Mucosa of descending colon (tissue), 3 donors: ENCODE results near the gene FGF12. TPM values are rescaled to one million over a fixed set of nuclear protein-coding genes. Genes with fewer than 3 reads are reported as not detected.

Source experiments
- ATAC-seq: fragments of 200-7000 bp; cut with Tn5 transposase; one replicate; pipeline ENCODE4 v1.9.1; 2020; ENCODE audit warnings: mild to moderate bottlenecking, moderate library complexity
- DNase-seq, 3 donors: peaks; one replicate each; pipeline ENCODE4 v3.0.0-alpha.2; 2020
- H3K36me3 ChIP-seq: fragments of 200-600 bp; one replicate; pipeline ENCODE4 v1.8.0; 2021; ENCODE audit warnings: low read depth, mild to moderate bottlenecking
- H3K4me1 ChIP-seq: fragments of 200-600 bp; one replicate; pipeline ENCODE4 v1.8.0; 2021; ENCODE audit warnings: low read depth, mild to moderate bottlenecking
- H3K4me3 ChIP-seq: fragments of 200-600 bp; one replicate; pipeline ENCODE4 v1.8.0; 2021; ENCODE audit warnings: mild to moderate bottlenecking
- H3K9me3 ChIP-seq: fragments of 200-600 bp; one replicate; pipeline ENCODE4 v1.8.0; 2021; ENCODE audit warnings: mild to moderate bottlenecking
- intact Hi-C, 2 donors: fragments of 100-400 bp; cut with DNase I in 1 of 2; cut with micrococcal nuclease in 1 of 2; formaldehyde crosslinking; loops; one replicate each; pipeline versions ENCODE4 v1.11.0 to v1.11.1; 2022; cut with DNase I, micrococcal nuclease
- total RNA-seq, 3 donors: library from RNA; stranded (reverse); fragmentation: NEBNext Ultra II Directional in 2 of 3; extraction: Animal tissue kit (Norgen Biotek cat#: 25700) in 2 of 3; gene quantifications; one replicate each; pipeline versions ENCODE4 v1.2.1 to v1.2.4, GENCODE V29; 2021 to 2023
- TF ChIP-seq, protein P1 (sequence below): fragments of 200-600 bp; IDR thresholded peaks from one replicate; pipeline ENCODE4 v1.8.0; 2022; ENCODE audit warnings: antibody characterized with exemption, mild to moderate bottlenecking
- donor health status: DM: no; HTN: no; CAD: no; lungs with moderate emphysema.
- donor health status: DM: no; HTN: no; CAD: no.
- donor health status: DM: no; HTN: yes; CAD: no.

FGF12 gene
- total RNA-seq, 3 donors from 2014 or later: 0.35 to 3.3 (median 0.58) TPM

DNA sequence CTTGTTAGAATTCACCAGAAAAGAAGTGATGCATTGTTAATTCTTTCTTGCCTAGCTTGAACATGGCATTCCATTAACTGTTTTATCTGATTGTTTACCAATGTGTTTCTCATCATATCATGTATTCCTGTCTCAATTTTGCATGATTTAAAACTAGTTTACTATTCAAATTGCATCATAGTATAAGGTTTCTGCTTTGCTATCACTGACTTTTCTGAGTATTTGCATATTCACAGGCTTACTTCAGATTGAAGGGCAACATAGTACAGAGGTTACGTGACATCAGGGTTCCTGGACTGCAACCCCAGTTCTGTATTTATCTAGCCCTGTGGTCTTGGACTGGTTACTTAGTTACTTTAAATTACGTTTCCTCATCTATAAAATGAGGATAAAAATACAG, 561.8 kb downstream of the FGF12 start:
- no peak for DNase-seq
- H3K36me3 ChIP-seq: no peaks in the 10 kb centered on the region
- TF ChIP-seq, protein P1, sequence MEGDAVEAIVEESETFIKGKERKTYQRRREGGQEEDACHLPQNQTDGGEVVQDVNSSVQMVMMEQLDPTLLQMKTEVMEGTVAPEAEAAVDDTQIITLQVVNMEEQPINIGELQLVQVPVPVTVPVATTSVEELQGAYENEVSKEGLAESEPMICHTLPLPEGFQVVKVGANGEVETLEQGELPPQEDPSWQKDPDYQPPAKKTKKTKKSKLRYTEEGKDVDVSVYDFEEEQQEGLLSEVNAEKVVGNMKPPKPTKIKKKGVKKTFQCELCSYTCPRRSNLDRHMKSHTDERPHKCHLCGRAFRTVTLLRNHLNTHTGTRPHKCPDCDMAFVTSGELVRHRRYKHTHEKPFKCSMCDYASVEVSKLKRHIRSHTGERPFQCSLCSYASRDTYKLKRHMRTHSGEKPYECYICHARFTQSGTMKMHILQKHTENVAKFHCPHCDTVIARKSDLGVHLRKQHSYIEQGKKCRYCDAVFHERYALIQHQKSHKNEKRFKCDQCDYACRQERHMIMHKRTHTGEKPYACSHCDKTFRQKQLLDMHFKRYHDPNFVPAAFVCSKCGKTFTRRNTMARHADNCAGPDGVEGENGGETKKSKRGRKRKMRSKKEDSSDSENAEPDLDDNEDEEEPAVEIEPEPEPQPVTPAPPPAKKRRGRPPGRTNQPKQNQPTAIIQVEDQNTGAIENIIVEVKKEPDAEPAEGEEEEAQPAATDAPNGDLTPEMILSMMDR: no peak
- intact Hi-C loops: no loop called here
- H3K4me1 ChIP-seq: no peaks in the 10 kb centered on the region
- ATAC-seq: no peak
- H3K9me3 ChIP-seq: no peaks in the 10 kb centered on the region
- no peak overlapping the region for H3K4me3 ChIP-seq

DNA sequence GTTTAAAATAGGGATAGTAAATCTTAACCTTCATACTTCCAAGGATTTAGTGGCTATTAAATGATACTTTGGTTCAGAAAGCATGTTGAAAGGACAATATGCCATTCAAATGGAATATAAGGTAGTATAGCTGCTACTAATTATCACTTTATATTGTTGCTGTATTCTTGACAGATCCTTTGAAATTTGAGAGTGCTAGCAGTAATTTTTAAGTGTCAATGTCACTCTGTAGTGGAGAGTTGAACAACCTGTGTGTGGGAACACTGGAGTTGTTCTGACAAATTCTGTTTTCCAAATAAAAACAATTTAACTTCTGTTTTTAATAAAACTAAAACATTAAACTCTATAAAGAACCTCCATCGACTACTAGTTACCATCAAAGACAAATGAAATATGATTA, 565.7 kb downstream of the FGF12 start:
- DNase-seq (no peak), ATAC-seq (no peak)
- no peaks in the 10 kb centered on the region for H3K36me3 ChIP-seq
- intact Hi-C loops: no loop called here
- H3K4me1 ChIP-seq: no peaks in the 10 kb centered on the region
- H3K9me3 ChIP-seq: no peaks in the 10 kb centered on the region
- no peak overlapping the region for H3K4me3 ChIP-seq
- TF ChIP-seq, protein P1: no peak

DNA sequence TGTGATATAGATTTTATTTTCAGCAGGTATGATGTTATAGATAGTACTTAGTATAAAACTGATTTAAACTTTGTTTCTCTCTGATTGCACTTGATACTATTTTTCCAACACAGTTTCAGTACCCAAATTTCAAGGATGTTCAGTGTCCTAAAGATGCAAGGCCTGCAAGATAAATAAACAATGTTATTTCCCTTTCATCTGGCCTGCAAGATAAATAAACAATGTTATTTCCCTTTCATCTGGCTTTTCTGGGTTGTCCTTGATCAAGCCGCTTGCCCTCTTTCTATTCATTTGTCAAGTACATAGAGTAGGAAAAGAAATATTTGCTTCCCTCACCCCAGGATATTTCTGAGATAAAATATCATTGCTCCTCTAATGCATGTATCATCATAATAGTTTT, 571.0 kb downstream of the FGF12 start:
- ATAC-seq (no peak), DNase-seq (no peak)
- intact Hi-C loops: no loop called here

DNA sequence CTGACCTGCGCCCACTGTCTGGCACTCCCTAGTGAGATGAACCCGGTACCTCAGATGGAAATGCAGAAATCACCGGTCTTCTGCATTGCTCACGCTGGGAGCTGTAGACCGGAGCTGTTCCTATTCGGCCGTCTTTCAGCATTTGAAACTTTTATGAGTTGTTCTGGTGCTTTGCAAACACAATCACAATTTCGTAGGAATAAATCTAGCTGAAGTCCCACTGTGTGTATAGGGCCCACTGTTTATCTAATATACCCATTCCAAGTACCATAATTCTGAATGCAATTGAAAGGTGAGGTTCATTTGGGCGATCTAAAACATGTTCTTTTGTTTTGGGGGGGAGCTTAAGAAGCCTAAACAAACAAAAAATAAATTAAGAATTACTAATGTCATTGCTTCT, 572.1 kb downstream of the FGF12 start:
- Histone ChIP-seq H3K4me1 (no peaks in the 10 kb centered on the region), H3K9me3 (no peaks in the 10 kb centered on the region), H3K4me3 (no peak overlapping the region), H3K36me3 (no peaks in the 10 kb centered on the region)
- intact Hi-C loops: no loop called here
- no peak for DNase-seq
- TF ChIP-seq, protein P1: no peak
- ATAC-seq: no peak

More for the DNA sequence above, 571.0 kb downstream of the FGF12 start:
- TF ChIP-seq, protein P1: no peak
- Histone ChIP-seq H3K4me1 (no peaks in the 10 kb centered on the region), H3K9me3 (no peaks in the 10 kb centered on the region), H3K4me3 (no peak overlapping the region), H3K36me3 (no peaks in the 10 kb centered on the region)

DNA sequence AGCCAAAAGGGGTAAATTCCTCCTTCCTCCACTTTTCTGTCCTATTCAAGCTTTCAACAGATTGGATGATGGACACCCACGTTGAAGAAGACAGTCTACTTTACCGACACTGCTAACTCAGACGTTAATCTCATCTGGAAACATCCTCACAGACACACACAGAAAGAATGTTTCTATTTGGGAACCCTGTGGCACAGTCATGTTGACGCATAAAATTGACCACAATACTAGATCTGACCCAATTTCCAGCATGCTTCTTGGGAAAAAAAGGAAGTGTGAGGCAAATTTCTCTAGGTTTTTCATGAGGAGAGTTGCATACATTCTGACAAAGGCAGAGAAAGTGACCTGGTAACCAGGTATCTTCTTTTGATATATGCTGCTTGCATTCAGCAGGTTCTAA, 594.1 kb downstream of the FGF12 start:
- Histone ChIP-seq H3K4me3 (no peak overlapping the region), H3K36me3 (no peaks in the 10 kb centered on the region), H3K4me1 (no peaks in the 10 kb centered on the region), H3K9me3 (no peaks in the 10 kb centered on the region)
- DNase-seq (no peak), ATAC-seq (no peak)
- TF ChIP-seq, protein P1: no peak
- intact Hi-C loops: no loop called here

DNA sequence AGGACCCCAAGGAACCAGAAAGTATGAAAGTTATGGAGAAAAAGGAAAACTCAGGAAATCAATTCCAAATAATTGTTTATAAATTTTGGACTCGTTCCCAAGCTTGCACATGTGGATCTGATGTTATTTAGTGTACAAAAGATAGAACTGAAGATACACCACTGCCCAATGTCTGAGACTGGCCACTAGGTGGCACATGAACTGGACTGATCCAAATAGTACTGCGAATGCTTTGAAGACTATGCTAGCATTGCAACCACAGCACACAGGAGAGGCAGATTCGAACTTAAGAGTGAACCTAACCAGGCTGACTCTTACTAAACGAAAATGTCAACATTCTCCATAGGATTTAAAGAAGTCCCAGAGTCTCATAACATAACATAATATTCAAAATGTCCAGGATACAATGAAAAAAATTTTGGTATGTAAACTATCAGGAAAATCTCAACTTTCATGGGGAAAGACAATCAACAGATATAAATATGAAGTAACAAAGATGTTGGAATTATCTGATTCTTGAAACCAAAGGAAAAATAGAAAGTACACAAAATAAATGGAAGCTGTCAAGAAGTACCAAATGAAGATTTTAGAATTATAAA, 596.7 kb downstream of the FGF12 start:
- Histone ChIP-seq H3K9me3 (no peaks in the 10 kb centered on the region), H3K36me3 (no peaks in the 10 kb centered on the region), H3K4me3 (no peak overlapping the region), H3K4me1 (no peaks in the 10 kb centered on the region)
- TF ChIP-seq, protein P1: peak; percentile 50
- DNase-seq (peak in 2 of 3 donors; percentile 27 to 46), ATAC-seq (peak; percentile 69)
- intact Hi-C loops: no loop called here
